Adrenal gland (tissue), 5 donors: ENCODE data around the gene SMAD4.

Experiments used
- CTCF ChIP-seq, 6 experiments: fragments of 450-650 bp in 4 of 6; fragments of 200-600 bp in 2 of 6; sonication (generic) in 1 of 6; IDR thresholded peaks; 1 replicate in 5 of 6; 2 replicates in 1 of 6; pipeline versions ENCODE4 v1.5.1 to v1.8.0; 2016 to 2021; ENCODE audit warnings: antibody characterized with exemption in 6 of 6, mild to moderate bottlenecking in 2 of 6, moderate library complexity in 1 of 6
- POLR2A ChIP-seq, 2 donors: fragments of 450-650 bp; IDR thresholded peaks; one replicate each; pipeline ENCODE4 v1.6.1; 2017; ENCODE audit warnings: antibody characterized with exemption in 2 of 2, mild to moderate bottlenecking in 2 of 2, moderate library complexity in 1 of 2
- donor health status: DM: no; HTN: no; CAD: no.

GRCh38 chr18:51012441-51012840 lies 17.6 kb upstream of the SMAD4 start:
- no peak for TF ChIP-seq POLR2A (IDR thresholded peaks at IDR 0.05)
- TF ChIP-seq CTCF (IDR thresholded peaks at IDR 0.05) = no peak
